DMS53 (cell line): ENCODE measurements around the gene COMMD6.
A peak's percentile ranks its signal among the peaks of the same experiment; 100 is the strongest.

Source experiments
- DNase-seq: peaks from one replicate; lab custom pipeline; 2025; lab: John Stamatoyannopoulos, UW

Gene COMMD6

DNA sequence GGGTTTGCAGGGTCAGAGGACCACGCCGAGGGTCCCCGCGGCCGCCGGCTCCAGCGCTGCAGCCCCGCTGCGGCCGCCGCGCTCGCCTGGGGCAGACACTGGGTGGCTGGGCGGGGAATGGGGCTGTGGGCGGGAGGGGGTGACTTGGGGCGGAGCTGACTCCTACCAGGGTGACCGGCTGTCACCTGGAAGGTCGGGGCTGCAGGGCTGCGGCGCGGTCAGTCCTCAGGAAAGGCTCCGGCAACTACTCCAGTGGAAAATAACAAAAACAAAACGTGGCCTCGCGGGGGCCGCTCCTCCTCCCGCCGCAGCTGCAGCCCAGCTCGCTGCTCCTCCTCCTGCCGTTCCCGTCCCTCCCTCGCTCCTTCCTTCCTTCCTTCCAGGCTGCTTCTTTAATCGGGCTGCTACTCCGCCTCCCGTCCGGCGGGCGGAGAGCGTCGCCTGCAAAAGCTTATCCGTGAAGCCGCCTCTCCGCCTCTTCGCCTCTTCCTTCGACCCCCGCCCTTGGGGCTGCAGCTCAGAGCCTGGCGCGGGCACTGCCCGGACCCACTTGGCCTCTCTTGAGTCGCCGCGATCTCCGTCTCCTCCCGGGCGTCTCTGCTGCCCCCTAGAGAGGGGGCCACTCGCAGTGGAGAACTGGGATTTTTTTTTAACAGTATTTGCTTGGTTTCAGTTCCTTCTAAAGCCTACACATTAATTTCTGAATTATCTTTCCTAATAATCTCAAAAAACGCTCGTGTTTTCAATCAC lies 55.4 kb downstream of the COMMD6 start, which contains the start of gene TBC1D4:
TBC1D4 (minus strand) TSS at position 100 of the 750 bp plus-strand sequence. CDS start 402 bp downstream, outside the sequence.
- peak; percentile 84 for DNase-seq

DNA sequence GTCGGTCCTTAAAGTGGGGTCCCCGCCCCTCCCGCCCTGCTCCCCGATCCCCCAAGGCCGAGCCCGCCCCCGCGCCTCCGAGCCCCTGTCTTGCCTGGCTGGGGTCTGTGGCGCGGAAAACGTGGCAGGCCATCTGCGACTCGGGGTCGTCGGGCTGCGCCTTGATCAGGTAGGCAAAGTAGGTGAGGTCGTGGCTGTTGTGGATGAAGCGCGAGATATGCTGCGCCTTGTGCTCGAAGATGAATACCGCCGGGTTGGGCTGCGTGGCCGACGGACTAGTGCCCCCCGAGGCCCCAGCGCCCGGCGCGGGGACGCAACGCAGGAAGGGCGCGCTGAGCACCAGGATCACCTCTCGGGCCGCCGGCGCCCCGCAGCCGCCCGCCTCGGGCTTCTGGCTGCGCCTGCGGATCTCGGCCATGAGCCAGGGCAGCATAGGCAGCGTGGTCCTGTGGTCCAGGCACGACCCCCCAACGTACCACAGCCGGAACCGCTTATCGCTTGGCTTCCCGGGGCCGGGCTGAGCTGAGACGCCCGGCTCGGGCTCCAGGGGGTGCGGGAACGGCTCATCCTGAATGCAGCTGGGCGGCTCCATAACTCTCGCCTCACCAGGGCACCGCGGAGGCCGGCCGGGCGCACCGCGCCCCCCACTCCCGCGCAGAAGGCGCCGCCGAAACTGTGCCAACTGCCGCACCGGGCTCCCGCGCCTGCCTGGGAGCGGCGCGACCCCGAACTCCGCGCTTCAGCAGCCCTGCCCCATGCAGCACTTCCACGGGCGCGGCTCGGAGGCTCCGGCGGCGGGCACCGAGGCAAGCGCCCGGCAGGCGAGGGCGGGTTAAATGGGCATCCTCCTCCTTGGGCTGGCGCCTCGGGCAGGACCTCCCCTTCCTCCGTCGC lies 56.2 kb downstream of the COMMD6 start:
- DNase-seq, result peak; percentile 45

DNA sequence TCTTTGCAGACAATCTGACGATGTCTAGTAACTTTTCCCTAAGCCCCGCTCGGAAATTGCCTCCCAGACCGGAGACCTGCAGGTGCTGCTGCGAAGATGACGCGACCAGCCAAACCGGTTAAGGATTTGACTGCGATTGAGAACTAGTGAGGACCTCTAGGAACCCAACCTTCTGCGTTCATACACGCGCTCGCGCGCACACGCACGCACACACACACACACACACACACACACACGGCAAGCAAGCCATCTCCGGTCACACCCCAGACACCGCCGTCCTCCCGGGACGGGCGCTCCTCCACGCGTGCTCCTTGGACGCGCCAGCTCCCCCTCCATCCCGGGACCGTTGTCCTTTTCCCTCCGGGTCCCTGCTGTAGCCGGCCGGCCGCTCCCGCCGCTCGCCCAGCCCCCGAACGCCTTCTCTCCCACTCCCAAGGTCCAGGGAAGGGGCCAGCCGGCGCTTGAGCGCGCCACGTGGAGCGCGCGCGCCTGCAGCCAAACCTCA lies 56.9 kb downstream of the COMMD6 start:
- peak; percentile 88 for DNase-seq

DNA sequence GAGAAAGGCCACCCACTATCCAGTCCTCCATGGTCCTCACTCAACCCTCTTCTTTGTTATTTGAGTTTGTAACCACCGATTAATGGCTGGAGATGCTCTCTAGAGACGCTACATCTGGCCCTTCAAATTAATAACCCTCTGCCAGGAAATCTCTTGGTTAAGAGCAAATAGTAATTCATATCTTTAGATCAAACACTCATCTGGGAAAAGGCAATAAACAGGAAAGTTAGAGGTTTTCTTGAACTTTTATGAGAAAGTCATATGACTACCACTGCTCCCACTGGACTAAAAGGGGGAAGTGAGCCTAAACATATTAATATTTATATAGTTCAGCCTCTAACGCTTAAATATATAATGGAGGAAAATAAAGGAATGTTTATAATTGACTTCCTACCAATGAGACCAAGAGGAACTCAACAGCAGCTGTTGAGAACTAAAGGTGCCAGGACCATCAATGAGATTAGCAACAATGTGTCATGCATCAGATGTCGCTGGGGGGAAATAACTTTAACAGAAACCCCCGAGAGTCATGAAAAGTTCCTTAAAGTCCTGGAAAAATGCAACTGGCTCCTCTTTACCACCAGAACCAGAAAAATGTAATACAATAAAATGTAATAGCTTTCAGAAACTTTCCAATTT lies 58.4 kb downstream of the COMMD6 start:
- peak; percentile 79 for DNase-seq

DNA sequence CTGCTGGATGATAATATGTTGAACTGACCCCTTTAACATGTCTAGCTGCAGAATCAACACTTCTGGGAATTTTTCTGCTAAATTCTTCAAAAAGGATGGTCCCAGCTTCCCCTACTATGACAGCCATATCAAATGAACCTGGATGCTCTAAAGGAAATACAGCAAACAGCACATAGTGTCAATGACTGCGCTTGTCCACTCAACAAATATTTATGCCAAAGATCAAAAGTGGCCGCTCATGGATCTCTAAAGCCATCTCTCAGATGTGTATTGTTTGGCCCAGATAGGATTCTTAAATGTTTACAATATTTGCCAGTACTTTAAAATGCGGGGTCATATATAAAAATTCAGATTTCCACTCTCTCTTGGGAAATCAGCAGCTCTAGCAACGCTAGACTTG lies 59.0 kb downstream of the COMMD6 start:
- DNase-seq, result peak; percentile 72
